Effector memory CD4-positive, alpha-beta T cell (primary cell): ENCODE results near the gene LRP1-AS.
"Not testable (repeated sequence)": the region's sequence is repeated elsewhere in the genome, so short reads cannot be mapped to it uniquely, and the experiment has no call there.

Source experiments
- DNase-seq, 3 donors: peaks; one replicate each; pipeline ENCODE4 v3.0.0-alpha.2; 2020
- H3K27ac ChIP-seq: 2 replicates; pipeline ENCODE4 v1.7.0; 2013; ENCODE audit warnings: mild to moderate bottlenecking, low read length, moderate library complexity; ENCODE audit not compliant: insufficient read depth, poor library complexity, severe bottlenecking
- H3K27me3 ChIP-seq: replicated peaks from 2 replicates; pipeline ENCODE4 v1.7.0; 2013; ENCODE audit warnings: mild to moderate bottlenecking, low read length; ENCODE audit not compliant: insufficient read depth, control insufficient read depth, poor library complexity, severe bottlenecking
- H3K36me3 ChIP-seq: 2 replicates; pipeline ENCODE4 v1.7.0; 2013; ENCODE audit warnings: mild to moderate bottlenecking, low read length, moderate library complexity; ENCODE audit not compliant: control insufficient read depth, insufficient read depth
- H3K4me1 ChIP-seq: 2 replicates; pipeline ENCODE4 v1.7.0; 2013; ENCODE audit warnings: low read length, mild to moderate bottlenecking; ENCODE audit not compliant: control insufficient read depth, insufficient read depth, poor library complexity, severe bottlenecking
- H3K4me3 ChIP-seq: 2 replicates; pipeline ENCODE4 v1.7.0; 2013; ENCODE audit warnings: low read length, low read depth, mild to moderate bottlenecking; ENCODE audit not compliant: insufficient read depth, poor library complexity, severe bottlenecking
- H3K9me3 ChIP-seq: 2 replicates; pipeline ENCODE4 v1.7.0; 2013; ENCODE audit warnings: mild to moderate bottlenecking, low read length, moderate library complexity; ENCODE audit not compliant: control insufficient read depth

Gene LRP1-AS

DNA sequence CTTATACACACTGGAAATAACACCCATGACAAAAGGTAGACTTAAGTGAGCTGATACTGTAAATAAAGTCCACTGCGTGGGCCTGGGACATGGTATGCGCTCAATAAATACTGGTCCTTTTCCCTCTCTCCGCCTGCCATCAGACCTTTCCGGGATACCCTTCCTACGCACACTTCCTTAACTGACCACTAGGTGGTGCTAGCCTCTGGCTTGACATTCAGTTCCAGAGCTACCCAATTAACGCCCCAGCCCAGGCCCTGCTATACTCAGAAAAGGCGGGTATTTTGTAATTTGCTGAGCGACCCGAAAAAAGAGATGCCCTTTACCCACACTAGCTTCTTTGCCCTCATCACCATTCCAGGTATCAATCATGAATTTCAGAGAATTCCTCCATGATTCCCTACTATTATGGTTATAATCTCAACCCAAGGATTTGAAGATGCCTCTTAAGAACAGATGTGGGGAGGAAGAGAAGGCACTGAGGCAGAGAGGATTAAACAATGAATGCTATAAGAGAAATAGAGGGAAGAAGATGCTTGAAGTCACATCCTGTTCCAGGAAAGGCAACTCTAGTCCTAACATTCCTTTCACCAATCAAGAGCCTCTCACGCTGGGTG, 23.1 kb downstream of the LRP1-AS start:
- H3K36me3 ChIP-seq, result no peaks in the 10 kb centered on the region
- peaks cover 14% of the 10 kb centered on the region for H3K4me1 ChIP-seq
- no peaks in the 10 kb centered on the region for H3K9me3 ChIP-seq
- H3K27ac ChIP-seq, result no peak overlapping the region
- peak; percentile 49 to 68 (median 62) for DNase-seq
- no peaks in the 10 kb centered on the region for H3K27me3 ChIP-seq
- no peak overlapping the region for H3K4me3 ChIP-seq

DNA sequence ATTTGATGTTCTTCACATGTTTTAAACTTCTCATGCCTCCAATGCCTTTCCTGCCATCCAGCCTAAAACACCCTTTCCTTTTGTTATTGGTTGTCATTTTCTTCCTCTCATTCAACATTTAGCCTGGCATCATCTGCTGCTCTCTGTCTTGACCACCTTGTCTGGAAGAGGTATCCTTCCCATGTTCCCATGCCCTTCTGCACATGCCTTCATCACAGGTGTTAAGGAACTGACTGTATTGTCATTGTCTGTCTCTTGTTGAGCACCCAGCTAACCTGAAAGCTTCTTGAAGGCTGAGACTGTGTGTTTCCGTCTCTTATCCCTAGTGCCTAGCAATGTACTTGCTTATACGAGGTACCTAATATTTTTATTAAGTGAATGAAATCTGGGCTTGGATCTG, 23.6 kb downstream of the LRP1-AS start:
- Histone ChIP-seq H3K27me3 (no peaks in the 10 kb centered on the region), H3K4me3 (no peak overlapping the region), H3K9me3 (no peaks in the 10 kb centered on the region), H3K27ac (no peak overlapping the region), H3K36me3 (no peaks in the 10 kb centered on the region), H3K4me1 (peaks cover 8% of the 10 kb centered on the region)
- no peak for DNase-seq

DNA sequence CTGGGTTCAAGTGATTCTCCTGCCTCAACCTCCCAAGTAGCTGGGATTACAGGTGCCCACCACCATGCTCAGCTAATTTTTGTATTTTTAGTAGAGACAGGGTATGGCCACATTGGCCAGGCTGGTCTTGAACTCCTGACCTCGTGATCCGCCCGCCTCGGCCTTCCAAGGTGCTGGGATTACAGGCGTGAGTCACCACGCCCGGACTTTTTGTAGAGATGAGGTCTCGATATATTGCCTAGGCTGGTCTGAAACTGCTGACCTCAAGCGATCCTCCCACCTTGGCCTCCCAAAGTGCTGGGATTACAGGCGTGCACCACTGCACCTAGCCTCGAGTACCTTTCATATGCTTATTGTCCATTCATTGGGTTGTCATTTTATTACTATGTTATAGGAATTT, 26.7 kb downstream of the LRP1-AS start:
- H3K4me3 ChIP-seq, H3K36me3 ChIP-seq, H3K4me1 ChIP-seq, DNase-seq, H3K27me3 ChIP-seq, H3K27ac ChIP-seq, H3K9me3 ChIP-seq: not testable (repeated sequence)

DNA sequence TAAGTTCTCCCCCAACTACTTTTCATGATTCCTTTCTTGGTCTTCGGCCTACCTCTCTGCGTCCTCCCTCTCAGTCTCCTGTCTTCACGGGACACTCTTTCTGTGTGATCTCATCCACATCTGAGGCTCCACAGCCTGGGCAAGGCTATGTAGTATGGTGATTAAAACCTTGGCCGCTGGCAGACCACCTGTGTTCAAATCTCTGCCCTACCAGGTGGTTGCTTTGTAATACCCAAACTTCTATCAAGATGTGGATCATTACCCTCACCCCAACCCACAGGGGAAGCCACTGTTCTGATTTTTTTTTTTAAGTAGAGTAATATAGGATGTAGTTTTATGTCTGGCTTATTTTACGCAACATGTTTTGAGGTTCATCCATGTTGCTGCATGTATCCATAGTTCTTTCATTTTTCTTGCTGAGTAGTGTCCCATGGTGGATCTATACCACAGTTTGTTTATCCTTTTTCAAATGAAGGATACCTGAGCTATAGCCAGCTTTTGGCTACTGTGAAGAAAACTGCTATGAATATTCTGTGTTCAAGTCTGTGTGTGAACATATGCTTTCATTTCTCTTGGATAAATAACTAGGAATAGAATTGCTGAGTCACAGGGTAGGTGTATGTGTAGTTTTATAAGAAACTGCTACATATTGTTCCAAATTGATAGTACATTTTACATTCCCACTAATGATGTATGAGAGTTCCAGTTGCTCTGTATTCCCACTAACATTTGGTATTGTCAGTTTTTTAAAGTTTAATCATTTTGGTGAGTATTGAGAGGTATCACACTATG, 27.9 kb downstream of the LRP1-AS start:
- H3K36me3 ChIP-seq, result no peaks in the 10 kb centered on the region
- no peak for DNase-seq
- H3K27me3 ChIP-seq, result no peaks in the 10 kb centered on the region
- H3K27ac ChIP-seq, result no peak overlapping the region
- H3K4me3 ChIP-seq, result no peak overlapping the region
- no peaks in the 10 kb centered on the region for H3K4me1 ChIP-seq
- no peaks in the 10 kb centered on the region for H3K9me3 ChIP-seq

DNA sequence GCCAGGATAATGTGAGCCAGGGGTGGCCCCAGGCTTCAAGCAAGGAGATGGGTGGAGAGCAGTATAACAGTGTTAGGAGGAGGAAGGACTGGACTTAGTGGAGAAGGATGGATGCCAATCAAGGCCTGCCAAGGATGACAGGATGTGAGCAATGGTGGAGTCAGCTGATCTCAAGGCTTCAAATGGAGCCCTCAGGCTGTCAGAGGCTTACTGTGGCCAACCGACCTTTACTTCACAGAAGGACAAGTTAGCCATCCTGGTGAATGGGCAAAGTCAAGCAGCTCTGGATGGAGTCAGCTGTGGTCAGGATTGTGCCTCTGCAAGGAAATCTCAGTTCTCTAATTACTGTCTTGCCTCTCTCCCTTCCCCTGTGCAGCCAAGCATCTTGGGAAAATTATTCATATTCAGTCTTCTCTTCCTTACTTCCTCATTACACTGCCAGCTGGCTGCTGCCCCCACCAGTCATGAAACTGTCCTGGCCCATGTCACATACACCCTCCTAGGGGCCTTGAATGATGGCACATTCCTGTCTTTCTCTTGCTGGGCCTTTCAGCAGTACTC, 28.6 kb downstream of the LRP1-AS start:
- H3K4me3 ChIP-seq, result no peak overlapping the region
- no peak overlapping the region for H3K27ac ChIP-seq
- no peaks in the 10 kb centered on the region for H3K4me1 ChIP-seq
- H3K9me3 ChIP-seq, result no peaks in the 10 kb centered on the region
- H3K36me3 ChIP-seq, result no peaks in the 10 kb centered on the region
- no peak for DNase-seq
- no peaks in the 10 kb centered on the region for H3K27me3 ChIP-seq

DNA sequence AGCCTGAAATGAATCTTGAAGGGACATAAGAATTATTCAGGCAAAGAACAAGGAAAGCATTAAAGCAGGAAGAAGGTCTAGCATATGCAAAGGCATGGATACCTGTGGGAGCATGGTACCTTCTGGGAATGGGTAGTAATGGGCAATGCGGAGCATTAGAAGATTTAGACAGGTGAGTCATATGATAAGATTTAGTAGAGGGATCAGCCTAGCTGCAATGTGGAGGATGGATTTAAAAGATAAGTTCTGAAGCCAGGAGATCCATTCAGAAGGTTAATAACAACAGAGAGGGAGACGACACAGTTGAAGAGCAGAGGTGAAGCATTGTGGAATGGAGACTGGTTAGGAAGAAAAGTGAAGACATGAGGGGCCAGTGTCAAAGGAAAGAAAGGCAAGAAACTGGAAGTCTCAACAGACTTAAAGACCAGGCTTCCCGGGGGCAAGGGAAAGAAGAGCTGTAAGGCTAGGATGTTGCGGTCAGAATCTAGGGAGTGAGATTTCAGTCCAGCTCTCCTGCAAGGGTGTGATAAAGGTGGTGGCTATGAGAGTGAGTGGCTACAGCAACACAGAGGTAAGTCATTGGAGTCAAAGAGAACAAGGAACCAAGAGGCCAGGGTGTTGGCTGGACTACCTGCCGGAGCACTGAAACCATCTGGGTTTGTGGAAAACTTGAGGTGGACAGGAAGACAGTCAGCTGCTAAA, 30.7 kb downstream of the LRP1-AS start:
- Histone ChIP-seq H3K4me3 (no peak overlapping the region), H3K9me3 (no peaks in the 10 kb centered on the region), H3K27me3 (no peaks in the 10 kb centered on the region), H3K27ac (no peak overlapping the region), H3K4me1 (peaks cover 11% of the 10 kb centered on the region), H3K36me3 (no peaks in the 10 kb centered on the region)
- no peak for DNase-seq

DNA sequence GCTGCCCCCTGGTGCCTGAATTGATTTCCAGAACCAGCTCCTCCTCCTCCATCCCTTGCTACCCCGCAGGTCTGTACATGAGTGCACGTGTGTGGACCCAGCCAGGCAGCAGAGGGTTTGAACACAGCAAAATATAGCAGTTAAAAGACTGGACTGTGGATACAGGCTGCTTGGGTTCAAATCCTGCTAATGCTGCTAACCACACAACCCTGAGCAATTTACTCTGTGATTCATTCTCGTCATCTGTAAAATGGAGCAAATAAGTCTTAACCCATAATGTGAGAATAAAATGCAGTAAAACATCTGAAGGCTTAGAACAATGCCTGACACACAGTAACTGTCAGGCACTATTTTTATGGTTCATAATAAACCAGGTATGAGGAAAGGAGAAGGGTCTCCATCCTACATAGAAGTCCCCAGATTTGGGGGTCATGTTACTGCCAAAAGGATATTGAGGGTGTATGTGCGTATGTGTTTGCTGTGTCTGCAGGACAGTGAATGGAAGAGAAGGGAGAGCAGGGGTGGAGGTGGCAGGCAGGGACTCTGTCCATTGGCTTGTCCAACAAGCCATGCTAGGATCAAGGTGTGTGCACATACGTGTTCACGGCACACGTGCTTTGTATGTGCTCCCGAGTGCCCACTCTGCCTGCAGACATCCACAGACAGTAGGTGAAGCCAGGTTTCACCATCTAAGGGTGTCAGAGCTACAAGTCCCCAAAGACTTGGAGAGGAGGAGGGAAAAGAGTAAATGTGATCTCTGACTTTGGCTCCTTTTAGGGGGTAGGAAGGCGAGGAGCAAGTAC, 34.7 kb downstream of the LRP1-AS start:
- Histone ChIP-seq H3K27ac (peak overlapping the region; percentile 97), H3K4me1 (peaks cover 32% of the 10 kb centered on the region)
- no peak for DNase-seq

DNA sequence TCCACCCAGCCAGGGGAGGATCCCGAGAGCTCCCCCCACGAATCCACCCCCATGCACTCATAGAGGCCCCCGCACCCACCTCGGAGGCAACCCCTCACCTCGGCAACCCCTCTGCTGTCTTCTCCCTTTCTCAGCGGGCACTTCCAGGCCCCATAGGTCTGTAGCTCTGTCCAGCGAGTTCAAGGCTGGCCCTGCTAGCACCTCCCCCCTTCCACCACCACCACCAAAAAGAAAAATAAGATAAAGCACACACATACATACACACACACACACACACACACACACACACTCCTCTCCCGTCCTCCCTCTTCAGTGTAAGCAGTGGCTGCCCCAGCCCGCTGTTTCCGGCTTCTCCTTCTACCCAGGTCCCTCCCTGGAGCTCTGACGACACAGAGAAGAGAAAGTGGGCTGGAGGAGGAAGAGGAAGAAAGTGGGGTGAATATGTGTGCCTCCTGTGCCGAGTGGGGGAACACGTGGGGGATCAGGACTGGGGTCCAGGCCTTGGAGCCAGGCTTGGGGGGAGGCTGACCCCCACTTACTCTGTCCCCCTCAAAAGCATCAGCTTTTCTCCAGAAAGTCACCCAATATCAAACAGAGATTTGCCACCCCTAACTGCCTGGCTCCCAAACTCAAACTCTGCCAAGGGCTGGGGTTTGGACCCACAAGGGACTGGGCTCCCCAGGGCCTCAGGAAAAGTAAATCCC, 36.2 kb downstream of the LRP1-AS start, which contains the start of gene STAT6:
Gene STAT6, minus strand, starts transcription at position 332 of the 704 bp plus-strand sequence. CDS start 3,084 bp downstream, outside the sequence.
- DNase-seq, result peak; percentile 77 to 81 (median 80)
- H3K9me3 ChIP-seq, result no peaks in the 10 kb centered on the region
- H3K36me3 ChIP-seq, result peaks cover 20% of the 10 kb centered on the region
- peak within 1 kb of the TSS; percentile 97 for H3K27ac ChIP-seq
- peaks cover 32% of the 10 kb centered on the region for H3K4me1 ChIP-seq
- peak within 1 kb of the TSS; percentile 76 for H3K4me3 ChIP-seq
- H3K27me3 ChIP-seq, result no peaks in the 10 kb centered on the region

More for the DNA sequence above, 34.7 kb downstream of the LRP1-AS start:
- Histone ChIP-seq H3K36me3 (peaks cover 5% of the 10 kb centered on the region), H3K27me3 (no peaks in the 10 kb centered on the region), H3K4me3 (peak overlapping the region; percentile 76), H3K9me3 (no peaks in the 10 kb centered on the region)
